CD4-positive, alpha-beta T cell treated with Interleukin-1 beta for 1 hour (primary cell): ENCODE results near the gene FNDC3B.

ENCODE experiments used
- DNase-seq, 2 donors: peaks; one replicate each; pipeline ENCODE4 v3.0.0-alpha.2; 2020 to 2022

FNDC3B gene

DNA sequence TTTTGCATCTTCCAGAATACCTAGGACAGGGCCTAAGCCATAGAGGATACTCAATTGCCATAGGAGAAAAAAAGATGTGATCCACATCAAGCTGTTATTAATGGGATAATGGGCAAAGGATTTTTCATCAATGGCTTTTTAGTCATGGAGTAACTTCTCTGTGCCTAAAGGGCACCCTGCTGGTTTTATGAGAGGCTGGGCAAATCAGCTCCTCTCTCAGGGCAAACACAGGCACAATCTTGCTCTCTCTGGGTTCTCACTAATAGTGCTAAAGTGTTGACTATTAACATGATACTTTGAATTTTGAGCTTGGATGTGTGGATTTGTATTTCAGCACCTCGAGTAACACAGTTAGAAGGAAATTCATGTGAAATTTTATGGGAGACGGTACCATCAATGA is 341.3 kb downstream of the FNDC3B start:
- no peak for DNase-seq

DNA sequence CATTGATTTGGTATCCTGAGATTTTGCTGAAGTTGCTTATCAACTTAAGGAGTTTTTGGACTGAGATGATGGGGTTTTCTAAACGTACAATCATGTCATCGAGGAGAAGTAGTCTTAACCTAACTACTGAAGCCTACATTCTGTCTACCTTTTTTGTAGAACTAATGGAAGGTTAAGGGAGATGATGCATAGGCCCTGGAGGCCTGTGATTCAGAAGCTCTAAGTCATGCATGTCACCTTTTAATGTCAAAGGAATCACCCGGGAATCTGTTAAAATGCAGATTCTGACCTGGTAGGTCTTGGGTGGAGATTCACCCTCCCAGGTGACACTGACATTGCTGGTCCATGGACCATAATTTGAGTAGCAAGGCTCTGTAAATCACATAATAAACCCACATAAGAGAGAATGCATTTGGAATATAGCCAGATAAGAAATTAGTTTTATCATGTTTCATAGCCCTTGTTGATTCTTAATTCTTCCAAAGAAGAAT is 344.0 kb downstream of the FNDC3B start:
- no peak for DNase-seq

DNA sequence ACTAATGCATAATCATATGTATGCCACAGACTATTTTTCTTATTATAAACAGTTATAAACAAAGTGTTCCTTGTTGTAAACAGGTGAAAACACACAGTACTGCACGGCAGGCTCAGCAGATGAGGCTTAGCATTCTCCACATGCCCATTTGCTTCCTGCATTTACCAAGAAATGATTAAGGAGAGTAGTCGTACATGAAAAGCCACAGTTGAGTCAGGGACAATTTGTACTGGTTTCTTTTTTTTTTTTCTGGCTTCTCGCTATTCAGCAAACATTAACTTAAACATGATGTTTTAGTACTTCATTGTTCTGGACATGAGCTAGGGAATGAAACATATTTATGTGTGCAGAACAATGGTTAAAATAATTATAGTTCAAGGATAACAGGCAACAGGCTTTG is 345.5 kb downstream of the FNDC3B start:
- no peak for DNase-seq

DNA sequence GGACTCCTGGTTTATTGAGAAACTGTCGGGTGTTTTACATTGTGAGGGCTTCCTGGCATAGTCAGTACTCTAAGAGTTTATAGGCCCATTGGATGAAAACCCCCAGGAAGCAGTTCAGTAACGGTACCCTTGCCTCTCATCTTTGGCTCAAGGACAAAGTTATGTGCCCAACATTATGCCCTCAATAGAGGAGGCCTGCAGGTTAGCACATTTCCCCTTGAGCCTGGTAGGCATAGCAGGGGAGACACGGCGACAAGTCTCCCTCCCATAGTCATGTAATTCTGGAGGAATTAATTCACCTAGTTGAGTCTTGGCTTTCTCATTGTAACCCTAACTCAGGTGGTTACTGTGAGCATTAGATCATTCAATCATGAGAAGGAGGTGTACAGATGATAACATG is 348.4 kb downstream of the FNDC3B start:
- DNase-seq = no peak

DNA sequence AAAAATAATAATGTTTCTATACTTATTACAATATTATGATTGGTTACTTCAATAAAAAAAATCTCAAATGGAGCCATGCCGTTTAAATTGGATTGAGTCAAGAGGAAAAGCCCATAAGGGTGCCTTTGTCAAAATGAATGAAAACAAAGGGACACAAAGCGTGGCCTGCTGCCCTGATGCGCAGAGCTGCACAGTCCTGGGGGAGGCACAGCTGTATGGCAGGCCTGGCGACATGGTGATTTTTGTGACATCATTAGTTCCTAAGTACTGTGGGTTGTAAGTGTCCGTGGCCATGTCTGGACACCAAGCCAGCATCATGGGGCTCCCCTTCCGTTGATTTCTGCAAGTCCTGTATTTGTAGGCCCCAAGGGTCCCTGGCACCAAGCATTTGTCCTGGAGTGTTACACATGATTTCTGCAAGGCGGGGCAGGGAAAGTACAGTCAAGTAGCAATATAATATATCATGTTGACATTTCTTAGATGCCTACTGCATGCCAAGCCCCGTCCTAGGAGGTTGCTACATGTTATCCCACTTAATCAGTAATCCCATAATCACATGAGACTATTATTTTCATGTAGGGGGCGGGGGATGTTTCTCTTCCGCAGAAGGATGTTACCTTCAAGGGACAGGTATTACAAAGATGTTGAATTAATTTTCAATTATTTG is 349.2 kb downstream of the FNDC3B start:
- DNase-seq = no peak

DNA sequence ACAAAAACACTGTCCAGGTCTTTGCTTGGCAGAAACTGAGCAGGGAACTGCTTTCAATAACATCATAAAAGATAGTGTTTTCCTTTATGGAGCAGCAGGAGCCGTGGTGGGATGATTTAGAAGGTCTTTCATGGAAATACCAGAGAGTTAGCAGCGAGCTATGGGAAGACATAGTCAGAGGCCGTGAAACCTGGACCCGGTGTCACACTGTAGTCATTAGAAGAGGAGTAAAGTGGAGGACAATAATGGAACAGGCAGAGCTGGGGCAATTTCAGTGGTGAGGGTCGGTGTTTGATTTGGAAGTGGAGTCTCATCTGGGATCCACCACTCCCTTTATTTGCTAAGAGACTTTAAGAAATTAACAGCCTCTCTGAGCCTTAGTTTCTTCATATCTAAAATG is 351.4 kb downstream of the FNDC3B start:
- no peak for DNase-seq

DNA sequence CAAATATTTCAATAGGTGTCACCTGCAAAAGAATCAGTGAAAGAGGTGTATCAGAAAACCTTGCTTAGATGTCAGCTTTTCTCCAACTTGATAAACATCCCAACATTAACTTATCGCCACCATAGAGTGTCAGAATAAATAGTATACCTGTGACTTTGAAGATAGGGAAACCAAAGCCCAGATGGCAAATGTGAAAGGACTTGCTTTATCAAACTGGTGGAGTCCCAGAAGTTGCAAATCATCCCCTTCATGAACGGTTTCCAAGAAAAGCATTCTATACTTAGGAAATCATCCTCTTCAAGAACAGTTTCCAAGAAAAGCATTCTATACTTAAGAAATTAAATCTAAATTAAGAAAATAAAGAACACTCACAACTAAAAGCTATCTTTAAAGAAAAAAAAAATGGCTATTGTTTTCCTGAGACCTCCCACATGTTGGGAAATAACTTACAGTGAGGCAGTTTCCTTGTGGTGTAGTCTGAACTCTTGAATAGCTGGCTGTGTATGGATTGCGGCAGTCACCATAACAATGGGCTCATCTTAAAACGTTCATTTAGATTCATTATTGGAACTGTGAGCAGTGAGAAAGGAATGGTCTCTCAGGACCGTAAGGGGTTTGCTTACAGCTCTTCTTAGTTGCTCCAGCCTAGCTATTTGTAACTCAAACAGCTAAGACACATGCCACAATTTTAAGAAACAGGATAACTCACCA is 352.4 kb downstream of the FNDC3B start:
- DNase-seq = no peak

DNA sequence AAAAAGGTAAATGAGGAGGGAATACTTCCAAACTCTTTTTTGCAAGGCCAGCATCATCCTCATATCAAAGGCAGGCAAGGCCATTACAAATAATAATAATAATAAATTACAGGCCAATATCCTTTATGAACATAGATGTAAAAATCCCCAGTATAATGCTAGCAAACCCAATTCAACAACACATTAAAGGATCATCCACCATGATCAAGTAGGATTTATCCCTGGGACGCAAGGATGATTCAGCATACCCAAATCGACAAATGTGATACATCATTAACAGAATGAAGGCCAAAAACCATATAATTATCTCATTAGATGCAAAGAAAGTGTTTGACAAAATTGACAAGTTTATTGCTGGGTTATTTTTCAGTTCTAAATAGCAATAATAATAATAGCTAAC is 355.3 kb downstream of the FNDC3B start:
- no peak for DNase-seq

DNA sequence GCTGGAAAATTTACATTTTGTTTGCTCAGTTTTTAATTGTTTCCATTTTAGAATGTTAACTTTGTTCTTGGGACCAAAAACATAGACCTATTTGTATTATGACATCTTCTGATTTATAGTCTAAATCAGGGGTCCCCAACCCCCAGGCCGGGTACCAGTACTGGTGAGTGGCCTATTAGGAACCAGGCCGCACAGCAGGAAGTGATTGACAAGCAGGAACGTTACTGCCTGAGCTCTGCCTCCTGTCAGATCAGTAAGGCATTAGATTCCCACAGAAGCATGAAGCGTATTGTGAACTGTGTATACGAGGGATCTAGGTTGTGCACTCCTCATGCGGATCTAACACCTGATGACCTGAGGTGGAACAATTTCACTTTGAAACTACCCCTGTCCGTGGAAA is 357.0 kb downstream of the FNDC3B start:
- no peak for DNase-seq

DNA sequence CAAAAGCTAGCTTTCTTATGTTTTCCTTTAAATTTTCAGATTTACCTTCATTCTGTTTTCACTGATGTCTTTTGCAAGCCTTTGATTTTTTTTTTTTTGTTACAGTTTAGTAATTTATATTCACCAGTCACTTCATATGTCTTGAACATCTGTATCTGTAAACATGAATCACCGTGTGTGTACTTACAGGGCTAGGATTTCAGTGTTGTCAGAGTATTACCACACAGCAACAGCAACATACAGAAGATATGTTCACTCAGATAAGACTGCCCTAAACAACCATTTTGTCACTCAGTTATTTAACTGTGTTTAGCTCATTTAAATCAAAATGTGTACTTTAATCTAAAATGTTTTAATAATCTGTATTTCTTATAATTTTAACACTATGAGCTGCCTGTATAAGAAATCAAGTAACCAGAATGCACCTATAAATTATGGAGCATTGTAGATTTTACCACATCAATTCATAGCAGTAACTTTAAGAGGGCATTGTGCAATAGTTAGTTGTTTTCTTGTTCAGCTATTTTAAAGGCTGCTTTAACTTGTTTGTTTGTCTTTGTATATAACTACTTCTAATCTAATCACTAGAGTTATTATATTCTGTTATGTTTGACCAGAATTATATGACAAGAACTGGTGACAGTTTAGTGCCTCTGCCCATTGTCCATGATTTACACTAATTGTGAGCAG is 358.5 kb downstream of the FNDC3B start:
- DNase-seq = no peak

DNA sequence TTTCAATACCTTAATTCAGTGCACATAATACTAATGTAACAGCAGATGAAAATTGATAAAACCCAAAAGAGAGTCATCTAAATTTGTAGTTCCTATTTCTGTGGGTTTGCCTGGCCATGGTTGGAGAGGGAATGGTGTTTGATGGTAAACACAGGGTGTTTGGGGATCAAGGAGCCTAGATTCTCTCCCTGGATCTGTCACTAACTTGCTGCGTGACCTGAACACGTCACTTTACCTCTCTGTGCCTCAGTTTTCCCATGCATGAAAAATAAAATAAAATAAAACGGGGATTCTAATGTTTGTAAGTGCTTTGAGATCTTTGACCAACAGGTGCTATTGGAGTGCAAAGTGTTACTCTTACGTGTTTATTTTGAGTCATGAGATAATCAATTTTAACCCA is 359.1 kb downstream of the FNDC3B start:
- DNase-seq = no peak

DNA sequence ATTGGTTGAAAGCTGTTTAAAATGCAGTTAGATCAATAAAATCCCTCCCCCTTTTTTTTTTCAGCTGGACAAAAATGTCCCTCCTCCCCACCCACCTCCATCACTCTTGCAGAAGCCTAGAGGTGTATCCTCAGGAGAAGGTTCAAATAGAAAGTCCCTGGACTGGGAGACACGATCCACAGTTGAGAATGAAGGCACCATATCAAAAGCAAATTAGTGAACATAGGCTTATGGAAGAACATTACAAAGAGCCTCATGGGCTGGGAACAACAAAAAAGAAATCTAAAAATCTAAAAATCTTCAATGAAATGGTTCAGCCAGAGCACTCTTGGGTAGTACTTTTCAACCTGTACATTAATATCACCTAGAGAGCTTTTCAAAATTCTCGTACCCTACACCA is 362.7 kb downstream of the FNDC3B start:
- DNase-seq = no peak

DNA sequence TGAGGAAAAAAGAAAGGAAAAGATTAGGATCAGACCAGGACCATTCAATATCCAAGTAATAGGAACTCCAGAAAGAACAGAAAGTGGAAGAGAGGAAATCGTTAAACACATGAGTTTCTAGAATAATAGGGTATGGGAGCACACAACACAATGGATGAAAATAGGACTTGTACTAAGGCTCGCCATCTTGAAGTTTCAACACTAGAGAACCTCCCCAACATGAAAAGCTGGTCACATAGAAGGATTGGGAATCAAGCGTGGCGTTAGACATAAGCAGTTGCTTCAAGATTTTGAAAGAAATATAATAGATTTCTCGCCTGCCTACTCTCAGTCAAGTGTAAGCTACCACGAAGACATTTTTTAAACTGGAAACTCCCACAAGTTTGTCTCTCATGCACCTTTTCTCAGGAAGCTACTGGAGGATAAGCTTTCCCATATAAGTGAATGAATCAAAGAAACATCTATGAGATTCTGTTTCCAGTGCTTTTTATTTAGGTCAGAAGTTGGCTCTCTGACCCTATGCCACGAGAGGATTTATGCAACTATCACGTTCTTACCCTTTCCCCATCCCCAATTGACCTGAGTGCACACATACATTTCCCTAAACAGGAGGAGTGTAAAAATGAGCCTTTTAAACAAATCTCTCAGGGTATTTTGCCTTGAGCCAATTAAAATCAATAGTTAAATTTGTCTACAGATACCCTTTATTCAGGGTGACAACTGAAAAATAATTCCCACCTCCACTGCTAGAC is 363.7 kb downstream of the FNDC3B start:
- no peak for DNase-seq

DNA sequence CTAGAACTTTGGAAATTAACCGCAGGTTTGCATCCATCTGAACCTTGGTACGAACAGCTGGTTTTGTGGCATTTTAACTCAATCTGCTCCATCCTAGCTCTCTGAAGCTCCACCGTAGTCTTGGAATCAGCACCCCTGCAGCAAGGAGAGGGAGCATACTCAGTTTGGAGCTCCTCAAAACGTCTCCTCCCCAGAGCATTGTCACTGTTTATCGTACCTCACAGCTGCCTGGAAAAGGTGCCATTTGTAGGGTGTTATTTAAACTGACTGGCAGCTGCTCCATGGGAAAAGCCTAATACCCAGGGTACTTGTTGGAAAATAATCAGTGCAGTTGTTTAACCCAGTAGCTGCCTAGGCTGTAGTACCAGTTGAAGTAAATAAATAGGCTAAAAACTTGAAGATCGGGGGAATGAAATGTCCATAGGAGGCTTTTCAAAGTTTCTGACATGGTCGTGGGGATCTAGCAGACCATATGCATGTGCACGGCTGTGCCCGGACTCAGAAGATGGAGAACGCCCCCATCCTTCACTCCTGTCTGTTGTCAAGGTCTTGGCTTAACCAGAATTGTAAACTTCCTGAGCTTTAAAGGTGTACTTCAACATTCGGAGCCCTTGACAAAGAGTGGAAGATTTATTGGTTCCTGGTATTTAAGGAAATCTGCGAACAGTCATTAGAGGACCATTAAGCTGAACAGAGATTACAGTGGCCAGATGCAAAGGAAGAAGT is 365.0 kb downstream of the FNDC3B start:
- no peak for DNase-seq

DNA sequence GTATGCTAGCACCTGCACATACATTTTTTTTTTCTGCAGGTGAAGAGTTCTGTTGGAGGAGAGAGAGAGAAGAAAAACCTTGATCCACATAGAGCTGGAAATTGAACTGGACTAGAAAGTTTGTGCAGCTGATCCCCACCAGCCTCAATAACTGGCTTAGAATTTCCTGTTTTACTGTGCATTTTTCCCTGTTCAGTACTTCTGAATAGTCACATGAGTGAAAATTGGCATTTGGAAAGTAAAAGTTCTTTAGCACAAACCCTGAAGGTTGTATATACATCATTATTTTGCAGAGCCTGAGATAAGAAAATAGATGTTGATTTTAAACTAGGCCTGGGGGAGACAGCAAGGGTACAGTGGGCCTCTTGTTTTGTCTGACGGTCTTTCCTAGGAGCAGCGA is 366.5 kb downstream of the FNDC3B start:
- no peak for DNase-seq

DNA sequence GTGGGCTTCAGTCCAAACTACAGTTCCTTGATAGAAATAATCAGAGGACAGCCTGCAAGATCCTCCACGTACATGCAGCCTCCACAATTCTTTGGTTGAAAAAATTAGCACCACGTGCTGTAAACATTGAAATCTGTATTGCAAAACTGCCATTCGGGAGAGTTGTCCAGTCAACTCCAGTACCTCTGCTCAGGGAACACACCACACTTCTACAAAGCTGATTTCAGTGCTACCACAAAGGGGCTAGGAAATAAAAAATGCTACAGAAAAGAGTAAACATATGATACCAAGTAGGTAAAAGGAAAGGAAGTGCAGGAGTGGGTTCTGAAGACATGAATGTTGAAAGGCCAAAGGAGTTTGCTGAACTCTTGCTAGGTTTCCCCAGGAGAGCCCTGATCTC is 368.5 kb downstream of the FNDC3B start:
- no peak for DNase-seq

DNA sequence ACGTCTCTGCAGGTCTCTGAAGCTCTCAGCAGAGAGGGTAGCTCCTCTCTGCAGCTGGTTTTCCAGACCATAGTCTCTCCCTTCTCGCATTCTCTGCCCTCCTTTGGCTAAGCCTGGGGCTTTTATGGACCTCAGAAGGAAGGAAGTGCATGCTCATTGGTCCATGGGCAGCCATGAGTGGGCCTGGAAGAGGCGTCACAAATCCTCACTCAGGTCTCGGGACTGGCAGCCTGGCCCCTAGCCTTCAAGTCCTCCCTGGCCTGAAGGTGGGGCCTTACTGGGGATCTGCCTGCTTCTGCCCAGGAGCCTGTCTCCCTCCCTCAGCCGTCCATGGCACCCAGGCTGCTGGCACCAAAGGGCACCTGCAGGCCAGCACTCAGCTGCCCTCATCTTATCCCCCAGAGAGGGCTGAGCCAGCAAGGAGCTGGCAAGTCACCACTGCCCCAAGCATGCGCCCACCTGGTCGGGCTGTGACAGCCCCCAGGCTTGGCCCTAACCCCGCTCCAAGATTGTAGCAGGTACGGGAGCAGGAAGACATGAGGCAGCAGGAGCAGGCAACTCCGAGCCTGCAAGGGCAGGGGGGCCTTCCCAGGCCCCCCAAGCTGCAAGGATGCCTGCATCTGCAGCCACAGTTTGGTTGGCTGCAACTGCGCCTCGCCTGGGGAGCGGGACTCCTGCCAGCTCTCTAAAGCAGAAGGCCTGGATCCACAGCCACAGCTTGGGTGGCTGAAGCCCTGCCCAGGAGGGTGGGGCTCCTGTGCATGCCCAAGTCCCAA is 371.5 kb downstream of the FNDC3B start:
- DNase-seq = no peak

DNA sequence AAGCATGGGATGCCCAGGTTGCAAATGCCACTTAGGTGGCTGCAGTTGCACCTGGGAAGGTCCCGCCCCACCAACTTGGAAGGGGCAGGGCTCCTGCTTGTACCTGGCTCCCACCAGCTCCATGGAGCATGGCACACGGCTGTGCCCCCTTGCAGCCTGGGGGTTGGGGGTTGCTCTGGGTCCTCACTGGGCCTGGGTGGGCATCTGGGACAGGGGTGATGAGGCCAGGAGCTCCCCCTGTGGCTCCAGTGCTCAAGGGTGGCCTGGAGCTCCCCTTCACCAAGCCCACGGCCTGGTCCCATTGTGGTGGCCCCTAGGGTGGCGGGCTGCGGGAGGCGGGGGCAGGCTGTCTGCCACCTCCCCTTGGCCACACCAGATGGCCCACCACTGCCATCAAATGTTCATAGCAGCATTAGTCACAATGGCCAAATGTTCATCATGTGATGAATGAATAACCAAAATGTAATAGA is 372.1 kb downstream of the FNDC3B start:
- DNase-seq = no peak

DNA sequence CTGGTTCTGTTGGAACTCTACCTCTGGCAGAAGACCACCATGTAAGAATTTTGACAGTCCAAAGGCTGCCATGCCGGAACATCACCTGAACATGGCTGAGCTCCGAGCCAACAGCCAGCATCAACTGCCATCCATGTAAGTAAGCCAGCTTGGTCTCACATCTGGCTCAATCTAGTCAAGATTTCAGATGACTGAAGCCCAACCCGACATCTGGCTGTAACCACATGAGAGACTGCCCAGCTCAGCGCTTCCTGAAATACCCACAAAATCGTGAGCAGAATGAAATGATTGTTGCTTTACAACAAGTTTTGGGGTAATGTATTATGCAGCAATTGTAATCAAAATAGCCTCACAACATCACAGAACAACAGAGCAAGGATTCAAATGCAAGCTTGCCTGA is 375.9 kb downstream of the FNDC3B start:
- no peak for DNase-seq

DNA sequence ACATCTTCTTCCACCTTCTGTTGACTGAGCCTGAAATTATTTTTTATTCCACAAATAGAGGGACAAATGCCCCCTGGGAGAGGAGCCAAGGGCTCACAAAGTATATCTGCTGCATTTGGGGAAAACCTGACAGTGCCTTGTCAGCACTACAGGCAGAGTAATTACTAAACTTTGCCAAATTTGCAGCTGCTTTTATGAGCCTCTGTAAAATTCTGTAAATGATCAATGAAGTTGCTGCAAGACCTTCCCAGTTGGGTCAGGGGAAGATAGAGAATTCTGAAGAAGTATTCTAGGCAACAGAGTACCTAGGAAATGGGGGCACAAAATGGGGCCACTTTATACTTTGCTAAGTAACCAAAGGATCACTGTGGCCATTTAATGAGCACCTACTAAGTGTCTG is 398.3 kb downstream of the FNDC3B start:
- no peak for DNase-seq

DNA sequence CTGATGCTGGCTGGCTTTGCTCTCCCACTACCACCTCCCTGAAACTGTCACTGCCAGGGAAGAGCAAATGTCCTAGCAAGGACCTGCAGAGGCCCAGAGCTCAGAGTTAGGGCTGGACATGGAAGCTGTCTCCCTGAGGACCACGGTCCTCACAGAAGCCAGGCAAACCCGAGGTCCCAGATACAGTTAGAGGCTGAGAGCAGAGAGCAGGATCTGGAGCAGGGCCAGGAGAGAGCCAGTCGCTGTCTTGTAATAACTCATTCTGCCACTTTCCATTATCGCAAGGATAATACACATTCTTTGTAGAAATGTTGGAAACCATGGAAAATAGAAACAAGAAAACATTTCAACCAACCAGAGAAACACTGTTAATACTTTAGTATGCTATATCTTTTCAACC is 398.8 kb downstream of the FNDC3B start:
- no peak for DNase-seq

DNA sequence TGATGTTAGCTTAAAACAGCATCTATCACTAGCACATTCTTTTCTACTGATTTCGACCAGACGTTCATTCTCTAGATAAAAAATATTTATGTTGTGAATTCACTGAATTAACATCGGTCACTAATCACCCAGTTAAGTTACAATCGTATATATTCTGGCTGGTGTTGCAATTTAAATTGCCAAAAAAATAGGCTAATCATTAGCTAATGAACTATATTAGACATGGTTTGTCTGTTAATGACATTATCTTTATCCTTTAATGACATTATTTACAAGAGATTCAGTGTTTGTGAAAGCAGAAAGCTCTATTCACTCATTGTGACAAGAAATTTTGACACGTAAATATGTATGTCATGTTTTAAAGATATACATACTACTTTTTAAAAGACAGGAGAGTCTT is 402.2 kb downstream of the FNDC3B start:
- no peak for DNase-seq
